Effector CD4-positive, alpha-beta T cell (primary cell): ENCODE measurements around the gene FCHO2.
"Not testable (repeated sequence)": the region's sequence is repeated elsewhere in the genome, so short reads cannot be mapped to it uniquely, and the experiment has no call there.

Experiments
- DNase-seq: peaks from one replicate; pipeline ENCODE4 v3.0.0-alpha.2; 2020

Gene FCHO2

DNA sequence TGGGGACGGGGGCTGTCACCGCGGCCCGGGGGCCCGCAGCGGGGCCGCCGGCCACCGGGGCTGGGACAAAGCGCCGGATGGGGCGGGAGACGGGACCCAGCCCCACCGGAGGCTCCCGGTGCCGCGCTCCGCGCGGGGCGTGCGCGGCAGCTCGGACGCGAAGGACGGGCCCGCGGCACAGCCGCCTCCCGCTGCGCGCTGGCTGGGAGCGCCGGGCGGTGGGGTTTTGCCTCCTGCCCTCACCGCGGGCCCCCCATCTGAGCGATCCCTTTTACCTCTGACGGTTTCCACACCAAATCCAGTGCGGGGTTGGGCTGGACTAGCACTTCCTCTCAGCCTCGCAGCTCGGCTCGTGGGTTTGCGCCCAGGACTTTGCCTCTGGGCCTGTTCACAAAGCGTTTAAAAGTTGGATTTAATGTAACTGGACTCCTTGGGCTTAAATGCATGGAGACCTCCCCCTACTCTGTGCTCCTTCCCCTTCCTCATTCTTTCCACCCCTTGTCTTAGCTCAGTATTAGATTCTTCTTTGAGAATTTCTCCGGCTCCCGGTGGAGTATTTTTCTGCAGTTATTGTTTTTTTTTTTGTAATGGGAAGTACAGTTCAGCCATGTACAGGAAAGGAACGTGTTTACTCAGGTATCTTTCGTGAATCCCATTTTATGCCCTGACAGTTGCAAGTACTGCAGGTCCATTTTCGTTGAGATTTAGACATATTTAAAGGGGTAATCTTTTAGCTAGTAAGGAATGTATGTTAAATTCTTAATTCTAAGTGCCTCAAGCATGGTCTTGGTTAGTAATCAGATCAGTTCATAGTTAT lies 691 bp downstream of the FCHO2 start:
- no peak for DNase-seq

DNA sequence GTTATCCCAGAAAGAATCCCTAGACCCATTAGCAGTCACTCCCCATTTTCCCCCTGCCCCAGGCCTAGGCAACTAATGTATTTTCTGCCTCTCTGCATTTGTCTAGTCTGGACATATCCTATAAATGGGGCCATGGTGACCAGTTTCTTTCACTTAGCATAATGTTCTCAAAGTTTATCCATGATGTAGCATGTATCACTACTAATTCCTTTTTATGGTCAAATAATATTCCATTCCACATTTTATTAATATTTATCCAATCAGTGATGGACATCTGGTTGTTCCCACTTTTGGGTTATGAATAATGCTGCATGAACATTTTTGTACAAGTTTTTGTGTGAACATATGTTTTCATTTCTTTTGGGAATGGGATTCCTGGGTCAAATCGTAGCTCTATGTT lies 1.5 kb downstream of the FCHO2 start:
- no peak for DNase-seq

DNA sequence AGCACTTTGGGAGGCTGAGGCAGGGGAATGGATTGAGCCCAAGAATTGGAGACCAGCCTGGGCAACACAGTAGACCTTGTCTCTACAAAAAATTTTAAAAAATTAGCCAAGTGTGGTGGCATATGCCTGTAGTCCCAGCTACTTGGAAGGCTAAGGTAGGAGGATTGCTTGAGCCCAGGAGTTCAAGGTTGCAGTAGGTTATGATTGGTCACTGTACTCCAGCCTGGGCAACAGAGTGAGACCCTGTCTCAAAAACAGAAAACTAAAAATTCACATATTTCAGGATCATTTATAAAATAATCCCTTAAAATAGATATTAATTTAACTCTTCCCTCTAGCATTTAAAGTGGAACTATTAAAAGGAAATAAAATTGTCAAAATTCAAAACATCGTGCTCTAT lies 3.4 kb downstream of the FCHO2 start:
- no peak for DNase-seq

DNA sequence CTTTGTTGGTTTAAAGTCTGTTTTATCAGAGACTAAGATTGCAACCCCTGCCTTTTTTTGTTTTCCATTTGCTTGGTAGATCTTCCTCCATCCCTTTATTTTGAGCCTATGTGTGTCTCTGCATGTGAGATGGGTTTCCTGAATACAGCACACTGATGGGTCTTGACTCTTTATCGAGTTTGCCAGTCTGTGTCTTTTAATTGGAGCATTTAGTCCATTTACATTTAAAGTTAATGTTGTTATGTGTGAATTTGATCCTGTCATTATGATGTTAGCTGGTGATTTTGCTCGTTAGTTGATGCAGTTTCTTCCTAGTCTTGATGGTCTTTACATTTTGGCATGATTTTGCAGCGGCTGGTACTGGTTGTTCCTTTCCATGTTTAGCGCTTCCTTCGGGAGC lies 18.6 kb downstream of the FCHO2 start:
- not testable (repeated sequence) for DNase-seq

DNA sequence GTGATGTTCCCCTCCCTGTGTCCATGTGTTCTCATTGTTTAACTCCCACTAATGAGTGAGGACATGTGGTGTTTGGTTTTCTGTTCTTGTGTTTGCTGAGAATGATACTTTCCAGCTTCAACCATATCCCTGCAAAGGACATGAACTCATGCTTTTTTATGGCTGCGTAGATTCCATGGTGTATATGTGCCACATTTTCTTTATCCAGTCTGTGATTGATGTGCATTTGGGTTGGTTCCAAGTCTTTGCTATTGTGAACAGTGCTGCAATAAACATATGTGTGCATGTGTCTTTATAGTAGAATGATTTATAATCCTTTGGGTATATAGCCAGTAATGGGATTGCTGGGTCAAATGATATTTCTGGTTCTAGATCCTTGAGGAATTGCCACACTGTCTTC lies 21.0 kb downstream of the FCHO2 start:
- not testable (repeated sequence) for DNase-seq

DNA sequence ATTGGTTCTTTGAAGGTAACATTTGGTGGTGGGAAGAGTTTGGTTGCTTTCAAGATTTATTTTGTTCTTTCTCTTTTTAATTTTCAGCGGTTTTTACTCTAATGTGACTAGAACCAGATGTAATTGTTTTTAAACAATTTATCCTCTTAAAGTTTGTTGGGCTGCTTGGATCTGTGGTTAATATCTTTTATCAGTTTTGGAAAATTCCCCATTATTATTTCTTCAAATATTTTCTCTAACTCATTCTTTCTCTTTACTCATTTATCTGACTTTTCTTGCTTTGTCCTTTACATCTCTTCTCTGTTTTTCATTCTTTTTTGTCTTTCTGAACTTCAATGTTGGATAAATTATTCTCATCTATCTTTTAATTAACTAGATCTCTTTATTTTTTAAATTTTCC lies 29.9 kb downstream of the FCHO2 start:
- no peak for DNase-seq

DNA sequence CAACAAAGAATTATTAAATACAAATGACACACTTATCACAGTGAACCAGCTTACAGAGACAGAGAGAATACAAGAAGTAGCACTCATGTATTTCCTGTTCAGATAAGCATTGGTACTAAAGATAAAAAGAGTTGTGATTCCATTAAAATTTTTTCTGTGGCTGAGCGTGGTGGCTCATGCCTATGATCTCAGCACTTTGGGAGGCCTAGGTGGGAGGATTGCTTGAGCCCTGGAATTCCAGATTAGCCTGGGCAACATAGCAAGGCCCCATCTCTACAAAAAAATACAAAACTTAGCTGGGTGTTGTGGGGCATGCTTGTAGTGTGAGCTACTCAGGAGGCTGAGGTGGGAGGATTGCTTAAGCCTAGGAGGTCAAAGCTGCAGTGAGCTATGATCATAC lies 32.9 kb downstream of the FCHO2 start:
- DNase-seq = no peak

DNA sequence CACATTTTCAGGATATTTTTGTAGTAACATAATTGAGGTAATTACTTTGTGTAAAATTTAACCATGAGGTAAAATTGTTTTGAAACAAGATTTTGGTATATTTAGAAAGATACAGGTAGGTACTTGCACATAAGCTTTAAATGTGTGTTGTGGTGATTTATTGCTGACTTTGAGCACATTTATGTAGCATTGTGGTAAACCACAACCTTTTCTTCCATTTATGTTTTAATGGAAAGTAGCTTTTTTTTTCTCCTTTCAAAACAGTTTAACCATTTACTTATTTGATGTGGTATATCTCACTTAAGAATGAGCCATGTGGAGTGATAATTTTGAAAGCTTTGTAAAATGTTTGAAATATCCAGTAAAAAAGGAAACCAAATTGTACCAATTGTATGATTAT lies 35.6 kb downstream of the FCHO2 start:
- no peak for DNase-seq

DNA sequence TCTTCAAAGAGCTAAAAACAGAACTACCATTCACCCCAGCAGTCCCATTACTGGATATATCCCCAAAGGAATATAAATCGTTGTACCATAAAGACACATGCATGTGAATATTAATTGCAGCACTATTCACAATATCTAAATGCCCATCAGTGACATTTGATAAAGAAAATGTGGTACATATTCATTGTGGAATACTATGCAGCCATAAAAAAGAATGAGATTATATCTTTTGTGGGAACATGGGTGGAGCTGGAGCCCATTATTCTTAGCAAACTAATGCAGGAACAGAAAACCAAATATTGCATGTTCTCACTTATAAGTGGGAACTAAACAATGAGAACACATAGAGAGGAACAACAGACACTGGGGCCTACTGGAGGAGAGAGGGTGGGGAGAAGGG lies 38.7 kb downstream of the FCHO2 start:
- DNase-seq = no peak

DNA sequence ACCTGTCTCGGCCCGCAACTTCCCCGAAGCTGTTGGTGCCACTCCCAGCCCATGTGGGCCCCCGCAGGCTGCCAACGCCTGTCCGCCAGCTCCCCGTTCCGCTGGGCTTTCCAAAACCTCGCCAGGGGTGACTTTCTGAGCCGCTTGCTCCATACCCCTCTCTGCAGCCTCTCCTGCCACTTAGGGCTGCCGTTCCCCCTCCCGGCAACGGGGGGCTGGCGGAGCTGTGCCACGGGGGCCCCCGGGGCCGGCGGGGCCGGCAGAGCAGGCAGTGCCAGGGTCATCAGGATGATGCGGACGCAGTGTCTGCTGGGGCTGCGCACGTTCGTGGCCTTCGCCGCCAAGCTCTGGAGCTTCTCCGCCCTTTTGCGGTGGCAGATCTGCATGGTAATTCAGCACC lies 40.8 kb downstream of the FCHO2 start:
- DNase-seq = no peak

DNA sequence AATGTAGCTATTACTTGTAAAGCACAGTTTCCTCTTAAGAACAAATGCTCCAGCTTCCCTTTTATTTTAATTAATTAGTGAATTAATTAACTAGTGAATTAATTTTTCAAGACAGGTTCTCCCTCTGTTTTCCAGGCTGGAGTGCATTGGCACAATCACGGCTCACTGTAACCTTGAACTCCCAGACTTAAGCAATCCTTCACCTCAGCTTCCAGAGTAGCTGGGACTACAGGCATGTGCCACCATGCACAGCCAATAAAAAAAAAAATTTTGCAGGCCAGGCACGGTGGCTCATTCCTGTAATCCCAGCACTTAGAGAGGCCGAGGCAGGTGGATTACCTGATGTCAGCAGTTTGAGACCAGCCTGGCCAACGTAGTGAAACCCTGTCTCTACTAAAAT lies 44.1 kb downstream of the FCHO2 start:
- no peak for DNase-seq

DNA sequence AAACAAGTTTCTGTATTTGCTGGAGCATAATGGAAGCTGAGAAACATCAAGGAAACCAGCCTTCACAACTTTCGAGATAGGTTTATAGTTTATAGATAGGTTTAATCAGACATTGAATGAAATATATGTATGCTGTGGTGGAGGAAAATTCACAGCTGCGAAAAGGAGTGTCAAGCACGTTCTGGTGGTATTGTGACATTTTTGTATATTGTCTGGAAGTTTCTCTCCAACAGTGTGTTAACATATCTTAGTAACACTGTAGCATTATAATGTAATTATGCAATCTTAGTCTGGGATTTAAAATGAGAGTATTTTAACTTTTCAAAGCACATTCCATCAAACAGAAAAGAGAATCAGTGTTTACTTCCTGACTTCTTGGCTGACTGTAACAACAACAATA lies 50.0 kb downstream of the FCHO2 start:
- DNase-seq = no peak

DNA sequence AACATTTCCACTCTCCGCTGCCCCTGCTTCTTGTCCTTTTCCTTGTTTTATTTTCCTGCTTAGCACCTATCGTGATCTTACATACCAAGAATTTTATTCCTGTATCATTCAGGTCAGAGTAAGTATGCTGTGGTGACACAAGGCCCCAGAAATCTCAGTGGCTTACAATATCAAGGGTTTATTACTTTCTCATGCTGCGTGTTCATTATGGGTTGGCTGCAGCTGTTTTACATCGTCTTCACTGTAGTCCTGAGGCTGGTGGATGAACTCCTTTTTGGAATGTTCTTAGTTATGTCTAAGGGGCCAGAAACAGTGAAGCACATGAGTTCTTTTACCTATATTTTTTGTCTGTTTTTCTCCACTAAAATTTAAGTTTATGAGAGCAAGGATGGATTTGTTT lies 51.2 kb downstream of the FCHO2 start:
- no peak for DNase-seq

DNA sequence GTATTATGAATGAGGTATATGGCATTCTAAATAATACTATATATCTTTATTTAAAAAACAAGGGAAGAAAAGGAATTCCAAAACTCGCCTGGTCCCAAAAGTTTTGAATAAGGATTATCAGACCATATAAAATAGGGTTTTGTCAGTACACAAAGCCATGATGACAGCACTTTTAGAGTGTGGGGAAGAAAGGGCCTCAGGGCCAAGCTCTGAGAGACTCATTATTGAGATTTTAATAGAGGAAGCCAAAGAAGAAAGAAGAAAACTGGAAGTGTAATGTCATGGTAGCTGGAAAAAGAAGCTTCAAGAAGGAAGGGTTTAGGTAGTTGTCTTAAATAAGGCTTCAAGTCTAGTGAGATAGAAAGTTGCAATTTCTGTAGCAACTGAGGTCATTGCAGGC lies 53.0 kb downstream of the FCHO2 start:
- DNase-seq = no peak

DNA sequence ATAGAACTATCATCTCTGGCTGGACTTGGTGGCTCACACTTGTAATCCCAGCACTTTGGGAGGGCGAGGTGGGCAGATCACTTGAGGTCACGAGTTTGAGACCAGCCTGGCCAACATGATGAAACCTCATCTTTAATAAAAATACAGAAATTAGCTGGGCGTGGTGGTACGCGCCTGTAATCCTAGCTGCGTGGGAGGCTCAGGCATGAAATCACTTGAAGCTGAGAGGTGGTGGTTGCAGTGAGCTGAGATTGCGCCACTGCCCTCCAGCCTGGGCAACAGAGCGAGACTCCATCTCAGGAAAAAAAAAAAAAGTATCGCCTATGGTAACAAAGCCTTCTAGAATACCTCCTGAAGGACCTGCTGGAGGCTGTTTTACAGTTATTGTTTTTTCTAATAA lies 55.8 kb downstream of the FCHO2 start:
- not testable (repeated sequence) for DNase-seq

DNA sequence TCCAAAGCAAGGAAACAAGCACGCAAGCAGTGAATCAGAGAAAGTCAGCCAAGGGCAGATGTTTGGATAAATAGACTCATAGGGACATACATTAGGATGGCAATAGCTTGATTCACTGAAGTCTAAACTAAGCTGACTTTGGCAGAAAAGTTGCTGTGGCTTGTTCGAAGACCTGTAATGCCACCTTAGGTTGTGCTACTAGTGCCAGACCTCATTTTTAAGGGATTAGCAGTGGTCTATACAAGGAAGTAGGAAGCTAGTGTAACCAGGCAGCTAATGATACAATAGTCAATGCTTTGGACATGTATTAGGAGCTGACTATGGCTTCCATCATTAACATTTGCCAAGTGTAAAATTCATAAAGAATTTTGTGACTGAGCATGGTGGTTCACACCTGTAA lies 63.1 kb downstream of the FCHO2 start:
- no peak for DNase-seq

DNA sequence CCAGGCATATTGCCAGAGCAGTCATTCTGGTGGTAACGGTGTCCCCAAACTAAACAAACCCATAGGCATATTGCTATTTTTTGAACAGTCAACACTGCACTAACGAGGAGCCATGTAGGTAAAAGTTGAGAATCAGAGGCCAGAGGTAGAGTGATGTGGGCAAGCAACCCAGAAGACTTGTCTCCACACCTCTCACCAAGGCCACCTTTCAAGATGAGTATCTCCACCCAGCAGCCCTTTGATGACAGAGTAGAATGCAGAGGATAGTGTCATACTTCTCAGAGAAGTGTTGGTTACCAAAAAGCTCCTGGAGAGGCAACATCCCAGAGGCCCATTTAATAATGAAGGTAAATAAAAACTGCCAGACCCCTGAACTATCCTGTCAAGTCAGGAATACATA lies 63.9 kb downstream of the FCHO2 start:
- no peak for DNase-seq

DNA sequence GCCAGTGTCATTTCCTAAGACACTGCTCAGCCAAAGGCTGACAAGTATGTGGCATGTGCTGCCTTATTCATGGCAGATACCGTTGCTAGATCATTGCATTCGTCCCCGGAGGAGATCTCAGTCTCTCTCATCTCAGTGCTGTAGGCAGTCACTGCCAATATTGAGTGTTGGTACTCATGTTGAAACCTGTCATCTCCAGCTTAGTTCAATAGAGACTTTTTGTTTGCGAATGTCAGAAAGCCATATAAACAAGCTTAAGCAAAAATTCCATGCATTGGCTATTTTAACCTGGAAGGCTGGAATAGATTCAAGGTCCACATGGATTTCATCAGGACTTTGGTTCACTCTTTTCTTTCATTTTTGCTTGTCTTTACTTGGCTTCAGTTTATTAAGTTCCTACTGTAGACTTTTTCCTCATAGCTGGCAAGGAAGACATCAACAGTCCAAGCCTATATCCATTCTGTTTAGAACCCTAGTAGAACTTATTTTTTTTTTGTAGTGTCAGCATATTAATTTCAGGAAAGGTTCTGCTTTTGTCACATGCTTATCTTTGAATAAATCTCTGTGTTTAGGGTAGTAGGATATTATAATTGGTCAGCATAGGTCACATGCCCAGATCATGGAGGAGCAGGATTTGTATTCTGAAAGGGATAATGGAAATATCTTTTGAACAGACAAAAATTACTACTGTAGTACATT lies 66.8 kb downstream of the FCHO2 start:
- no peak for DNase-seq

DNA sequence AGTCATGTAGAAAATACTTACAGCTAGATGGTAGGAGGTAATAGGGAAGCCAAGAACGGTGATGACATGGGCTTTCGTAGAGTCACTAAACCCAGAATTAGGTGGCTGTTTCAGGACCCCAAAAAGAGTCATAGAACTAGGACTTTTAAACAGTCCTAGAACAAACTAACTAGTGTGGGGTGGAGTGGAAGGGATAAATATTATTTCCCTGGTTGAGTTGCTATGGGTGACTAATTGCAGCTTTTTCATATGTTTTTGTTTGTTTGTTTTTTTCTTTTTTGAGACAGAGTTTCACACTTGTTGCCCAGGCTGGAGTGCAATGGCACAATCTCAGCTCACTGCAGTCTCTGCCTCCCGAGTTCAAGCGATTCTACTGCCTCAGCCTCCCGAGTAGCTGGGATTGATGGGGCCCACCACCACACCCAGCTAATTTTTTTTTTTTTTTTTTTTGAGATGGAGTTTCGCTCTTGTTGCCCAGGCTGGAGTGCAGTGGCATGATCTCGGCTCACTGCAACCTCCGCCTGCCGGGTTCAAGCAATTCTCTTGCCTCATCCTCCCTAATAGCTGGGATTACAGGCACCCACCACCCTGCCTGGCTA lies 69.2 kb downstream of the FCHO2 start:
- DNase-seq = not testable (repeated sequence)

DNA sequence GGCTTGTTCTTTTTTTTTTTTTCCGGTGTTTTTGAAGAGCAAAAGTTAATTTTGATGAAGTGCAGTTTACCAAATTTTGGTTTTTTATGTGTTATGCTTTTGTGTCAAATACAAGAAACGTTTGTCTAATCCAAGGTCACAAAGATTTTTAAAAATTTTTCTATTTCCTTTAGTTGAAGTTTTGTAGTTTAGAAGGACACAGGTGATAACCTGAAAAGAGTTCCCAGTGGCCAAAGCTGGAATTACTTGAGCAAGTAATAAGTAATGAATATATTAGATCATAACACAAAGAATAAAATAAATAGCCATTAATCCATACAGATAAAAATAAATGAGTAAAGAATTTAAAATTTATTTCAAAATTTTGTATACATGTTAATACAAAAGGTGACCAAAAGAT lies 71.5 kb downstream of the FCHO2 start:
- no peak for DNase-seq

DNA sequence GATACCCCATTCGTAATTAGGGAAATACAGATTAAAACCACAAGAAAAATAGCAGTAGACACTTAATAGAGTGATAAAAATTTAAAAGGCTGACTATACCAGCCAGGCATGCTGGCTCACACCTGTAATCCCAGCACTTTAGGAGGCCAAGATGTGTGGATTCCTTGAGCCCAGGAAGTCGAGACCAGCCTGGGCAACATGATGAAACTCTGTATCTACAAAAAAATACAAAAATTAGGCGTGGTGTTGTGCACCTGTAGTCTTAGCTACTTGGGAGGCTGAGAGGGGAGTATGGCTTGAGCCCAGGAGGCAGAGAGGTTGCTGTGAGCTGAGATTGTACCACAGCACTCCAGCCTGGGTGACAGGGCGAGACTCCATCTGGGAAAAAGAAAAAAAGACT lies 72.0 kb downstream of the FCHO2 start:
- DNase-seq = no peak

DNA sequence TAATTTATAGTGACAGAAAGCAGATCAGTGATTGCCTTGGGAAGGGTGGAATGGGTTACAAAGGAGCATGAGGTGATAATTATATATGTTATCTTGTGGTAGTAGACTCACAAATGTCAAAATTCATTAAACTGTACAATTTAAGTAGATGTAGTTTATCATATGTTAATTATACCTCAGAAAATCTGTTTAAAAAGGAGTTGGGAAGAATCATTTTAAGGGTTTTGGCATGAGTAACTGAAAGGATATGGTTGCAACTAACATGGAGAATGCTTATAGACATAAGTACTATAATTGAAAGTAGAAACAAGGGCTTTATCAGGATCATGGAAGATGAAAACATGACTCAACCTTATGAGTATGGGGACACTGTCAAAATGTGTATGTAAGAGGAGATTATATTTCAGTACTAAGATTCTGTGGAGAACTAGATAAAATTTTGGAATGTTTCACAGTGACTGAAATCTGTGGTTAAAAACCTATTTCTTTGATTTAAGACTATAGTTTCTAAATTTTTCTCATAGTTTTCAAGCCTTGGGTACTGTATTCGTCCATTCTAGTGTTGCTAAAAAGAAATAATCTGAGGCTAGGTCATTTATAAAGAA lies 73.3 kb downstream of the FCHO2 start:
- DNase-seq = no peak

DNA sequence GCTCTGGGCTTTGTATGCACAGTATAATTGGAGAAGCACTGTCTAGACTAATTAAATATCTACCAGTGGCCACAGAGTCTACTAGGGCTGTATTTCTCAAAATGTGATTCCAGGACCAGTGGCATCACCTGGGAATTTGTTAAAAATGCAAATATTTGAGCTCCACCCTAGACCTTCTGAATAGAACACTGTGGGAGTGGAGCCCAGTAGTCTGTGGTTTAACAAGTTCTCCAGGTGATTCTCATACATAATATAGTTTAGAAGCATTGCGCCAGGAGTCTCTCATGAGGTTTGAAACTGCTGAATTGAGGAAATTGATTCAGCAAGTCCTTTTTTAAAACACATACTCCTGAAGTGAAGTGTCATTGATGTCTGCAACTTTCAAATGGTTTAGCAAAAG lies 74.7 kb downstream of the FCHO2 start:
- no peak for DNase-seq

DNA sequence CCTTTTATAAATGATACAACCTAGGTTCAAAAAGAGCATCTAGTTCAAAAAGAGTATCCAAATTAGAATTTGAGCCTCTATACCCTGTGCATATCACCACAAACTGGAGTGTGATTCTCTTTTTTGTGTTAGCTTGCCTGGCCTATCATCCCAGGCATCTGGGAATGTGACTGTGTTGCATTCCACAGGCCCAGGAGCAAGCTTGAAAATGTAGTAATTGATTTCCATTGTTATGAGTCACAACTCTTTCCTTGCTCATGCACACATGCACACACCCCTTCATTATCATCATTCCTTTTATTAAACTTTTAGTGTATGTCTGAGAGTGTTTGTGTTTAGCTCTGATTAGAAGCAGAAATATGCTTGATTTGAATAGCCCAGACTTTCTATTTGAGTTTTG lies 75.2 kb downstream of the FCHO2 start:
- DNase-seq = no peak
